Activated naive CD8-positive, alpha-beta T cell treated with anti-CD3 and anti-CD28 coated beads, Interleukin-2, amount 10 ng/mL, durations not matched to agents 7 days and 5 days (primary cell): ENCODE measurements around the gene WFS1. TPM values are rescaled to one million over a fixed set of nuclear protein-coding genes. Genes with fewer than 3 reads are reported as not detected.

Experiments
- ATAC-seq: fragments of 150-1000 bp; cut with Tn5 transposase; one replicate; pipeline ENCODE4 v1.10.0; 2021; ENCODE audit warnings: low read depth, moderate library complexity
- POLR2A ChIA-PET: fragments of 350-600 bp; sonication (Branson Sonifier 250); formaldehyde crosslinking; loops from one replicate; lab custom pipeline; 2021; ENCODE audit warnings: antibody characterized with exemption; lab: Charles Lee
- DNase-seq: peaks from one replicate; pipeline ENCODE4 v3.0.0; 2021
- H3K27ac Mint-ChIP-seq: one replicate; pipeline ENCODE4 v1.8.0; 2022; ENCODE audit warnings: mild to moderate bottlenecking, mixed read lengths
- H3K27me3 Mint-ChIP-seq: one replicate; pipeline ENCODE4 v1.8.0; 2022; ENCODE audit warnings: mild to moderate bottlenecking, moderate library complexity, mixed read lengths
- H3K36me3 Mint-ChIP-seq: one replicate; pipeline ENCODE4 v1.8.0; 2021; ENCODE audit warnings: mild to moderate bottlenecking, mixed read lengths
- H3K4me1 Mint-ChIP-seq: one replicate; pipeline ENCODE4 v1.8.0; 2021; ENCODE audit warnings: mixed read lengths
- H3K4me3 Mint-ChIP-seq: one replicate; pipeline ENCODE4 v1.8.0; 2022; ENCODE audit warnings: mild to moderate bottlenecking, moderate library complexity, mixed read lengths
- H3K9me3 Mint-ChIP-seq: one replicate; pipeline ENCODE4 v1.8.0; 2021; ENCODE audit warnings: mixed read lengths
- total RNA-seq, 2 experiments: library from RNA; stranded (reverse); gene quantifications; one replicate each; pipeline ENCODE4 v1.2.3, GENCODE V29; 2021

Gene WFS1
- total RNA-seq, result 1 to 10 TPM; 2.3 to 2.4 TPM

GRCh38 chr4:6269616-6270511 lies at the start of gene WFS1:
Gene WFS1, plus strand, starts transcription at chr4:6269850. Its CDS starts 7,606 bp downstream, at chr4:6277456.
- ATAC-seq (peak; percentile 100), DNase-seq (peak; percentile 97)
- Mint-ChIP-seq H3K4me1 (peaks cover 21% of the 10 kb centered on the region), H3K4me3 (peak within 1 kb of the TSS; percentile 82), H3K36me3 (no peaks in the 10 kb centered on the region), H3K27me3 (peaks cover 39% of the 10 kb centered on the region), H3K27ac (peak within 1 kb of the TSS; percentile 5), H3K9me3 (no peaks in the 10 kb centered on the region)
- POLR2A ChIA-PET, result no interaction called here

GRCh38 chr4:6221301-6221850 lies 48.3 kb upstream of the WFS1 start:
- H3K4me3 Mint-ChIP-seq, result no peak overlapping the region
- no peak for DNase-seq
- ATAC-seq, result no peak
- H3K27me3 Mint-ChIP-seq, result peaks cover 58% of the 10 kb centered on the region
- H3K4me1 Mint-ChIP-seq, result no peaks in the 10 kb centered on the region
- POLR2A ChIA-PET, result no interaction called here
- peaks cover 3% of the 10 kb centered on the region for H3K9me3 Mint-ChIP-seq
- H3K36me3 Mint-ChIP-seq, result no peaks in the 10 kb centered on the region
- no peak overlapping the region for H3K27ac Mint-ChIP-seq

- H3K36me3 Mint-ChIP-seq, result no peaks in the 10 kb centered on the region
- H3K27me3 Mint-ChIP-seq, result peaks cover 53% of the 10 kb centered on the region
- POLR2A ChIA-PET, result no interaction called here
- DNase-seq (no peak), ATAC-seq (no peak)
- H3K4me1 Mint-ChIP-seq, result no peaks in the 10 kb centered on the region
- no peak overlapping the region for H3K4me3 Mint-ChIP-seq
- peaks cover 3% of the 10 kb centered on the region for H3K9me3 Mint-ChIP-seq
- H3K27ac Mint-ChIP-seq, result no peak overlapping the region
Observed at GRCh38 chr4:6221851-6222760, 47.5 kb upstream of the WFS1 start.

GRCh38 chr4:6222761-6223292 lies 46.8 kb upstream of the WFS1 start:
- H3K4me1 Mint-ChIP-seq, result no peaks in the 10 kb centered on the region
- no peak for ATAC-seq

GRCh38 chr4:6224735-6225134 lies 44.9 kb upstream of the WFS1 start:
- POLR2A ChIA-PET, result interaction anchor here (1.2 kb wide), 1 partner anchor 25 kb away, joined by 3 read pairs; the partner anchor contains the start of gene JAKMIP1
- no peaks in the 10 kb centered on the region for H3K36me3 Mint-ChIP-seq
- no peak overlapping the region for H3K4me3 Mint-ChIP-seq
- H3K9me3 Mint-ChIP-seq, result peaks cover 1% of the 10 kb centered on the region
- peaks cover 33% of the 10 kb centered on the region for H3K27me3 Mint-ChIP-seq
- DNase-seq (no peak), ATAC-seq (no peak)
- H3K4me1 Mint-ChIP-seq, result no peaks in the 10 kb centered on the region
- H3K27ac Mint-ChIP-seq, result no peak overlapping the region

More at GRCh38 chr4:6222761-6223292, 46.8 kb upstream of the WFS1 start:
- POLR2A ChIA-PET, result no interaction called here
- no peak overlapping the region for H3K27ac Mint-ChIP-seq
- no peaks in the 10 kb centered on the region for H3K36me3 Mint-ChIP-seq
- peaks cover 50% of the 10 kb centered on the region for H3K27me3 Mint-ChIP-seq
- H3K4me3 Mint-ChIP-seq, result no peak overlapping the region
- peaks cover 3% of the 10 kb centered on the region for H3K9me3 Mint-ChIP-seq
- DNase-seq, result no peak

GRCh38 chr4:6225469-6225868 lies 44.2 kb upstream of the WFS1 start:
- Mint-ChIP-seq H3K4me3 (no peak overlapping the region), H3K36me3 (no peaks in the 10 kb centered on the region), H3K27ac (no peak overlapping the region), H3K9me3 (peaks cover 1% of the 10 kb centered on the region), H3K27me3 (peaks cover 28% of the 10 kb centered on the region), H3K4me1 (no peaks in the 10 kb centered on the region)
- DNase-seq (no peak), ATAC-seq (no peak)
- POLR2A ChIA-PET, result no interaction called here

- Mint-ChIP-seq H3K4me1 (no peaks in the 10 kb centered on the region), H3K4me3 (no peak overlapping the region), H3K9me3 (peaks cover 1% of the 10 kb centered on the region)
Observed at GRCh38 chr4:6226506-6226905, 43.1 kb upstream of the WFS1 start.

GRCh38 chr4:6227412-6228157 lies 42.1 kb upstream of the WFS1 start:
- H3K4me1 Mint-ChIP-seq, result no peaks in the 10 kb centered on the region
- DNase-seq, result no peak
- H3K36me3 Mint-ChIP-seq, result no peaks in the 10 kb centered on the region
- no peak overlapping the region for H3K27ac Mint-ChIP-seq
- POLR2A ChIA-PET, result no interaction called here
- no peaks in the 10 kb centered on the region for H3K9me3 Mint-ChIP-seq
- no peak overlapping the region for H3K4me3 Mint-ChIP-seq
- H3K27me3 Mint-ChIP-seq, result peaks cover 14% of the 10 kb centered on the region
- no peak for ATAC-seq

More at GRCh38 chr4:6226506-6226905, 43.1 kb upstream of the WFS1 start:
- Mint-ChIP-seq H3K36me3 (no peaks in the 10 kb centered on the region), H3K27me3 (peaks cover 17% of the 10 kb centered on the region), H3K27ac (no peak overlapping the region)
- ATAC-seq (no peak), DNase-seq (no peak)
- POLR2A ChIA-PET, result no interaction called here

- Mint-ChIP-seq H3K27me3 (peaks cover 7% of the 10 kb centered on the region), H3K9me3 (no peaks in the 10 kb centered on the region), H3K27ac (no peak overlapping the region), H3K4me3 (no peak overlapping the region), H3K36me3 (no peaks in the 10 kb centered on the region), H3K4me1 (no peaks in the 10 kb centered on the region)
- no peak for DNase-seq
- POLR2A ChIA-PET, result no interaction called here
- no peak for ATAC-seq
Observed at GRCh38 chr4:6228158-6229067, 41.2 kb upstream of the WFS1 start.

- DNase-seq (no peak), ATAC-seq (no peak)
- no peak overlapping the region for H3K4me3 Mint-ChIP-seq
- no peaks in the 10 kb centered on the region for H3K4me1 Mint-ChIP-seq
- peaks cover 5% of the 10 kb centered on the region for H3K27me3 Mint-ChIP-seq
- no peak overlapping the region for H3K27ac Mint-ChIP-seq
- POLR2A ChIA-PET, result no interaction called here
- H3K9me3 Mint-ChIP-seq, result no peaks in the 10 kb centered on the region
- no peaks in the 10 kb centered on the region for H3K36me3 Mint-ChIP-seq
Observed at GRCh38 chr4:6229095-6229494, 40.6 kb upstream of the WFS1 start.

- no peak for DNase-seq
- ATAC-seq, result no peak
- Mint-ChIP-seq H3K27ac (no peak overlapping the region), H3K27me3 (peaks cover 5% of the 10 kb centered on the region), H3K4me1 (no peaks in the 10 kb centered on the region), H3K36me3 (no peaks in the 10 kb centered on the region), H3K9me3 (no peaks in the 10 kb centered on the region), H3K4me3 (no peak overlapping the region)
- POLR2A ChIA-PET, result no interaction called here
Observed at GRCh38 chr4:6229671-6230501, 39.8 kb upstream of the WFS1 start.
